Panc1 (cell line): ENCODE results near the gene C12orf43.

ENCODE experiments used
- CTCF ChIP-seq: fragments of 450-650 bp; IDR thresholded peaks from 2 replicates; pipeline ENCODE4 v1.5.1; 2017; ENCODE audit warnings: mild to moderate bottlenecking
- POLR2AphosphoS5 ChIP-seq: IDR thresholded peaks from 2 replicates; pipeline ENCODE4 v1.6.1; 2012; ENCODE audit warnings: mild to moderate bottlenecking, low read depth, low read length, moderate library complexity
- SIN3A ChIP-seq: IDR thresholded peaks from 2 replicates; pipeline ENCODE4 v1.6.1; 2012; ENCODE audit warnings: low read depth, mild to moderate bottlenecking, low read length, moderate library complexity, borderline replicate concordance; ENCODE audit not compliant: insufficient read depth
- TF ChIP-seq, protein P1 (sequence below), 2 experiments: IDR thresholded peaks; 2 replicates each; pipeline ENCODE4 v1.6.1; 2011 to 2012; ENCODE audit warnings: low read depth in 2 of 2, control low read depth in 1 of 2, low read length in 1 of 2, mild to moderate bottlenecking in 1 of 2, moderate library complexity in 1 of 2; ENCODE audit not compliant: insufficient read depth in 1 of 2

DNA sequence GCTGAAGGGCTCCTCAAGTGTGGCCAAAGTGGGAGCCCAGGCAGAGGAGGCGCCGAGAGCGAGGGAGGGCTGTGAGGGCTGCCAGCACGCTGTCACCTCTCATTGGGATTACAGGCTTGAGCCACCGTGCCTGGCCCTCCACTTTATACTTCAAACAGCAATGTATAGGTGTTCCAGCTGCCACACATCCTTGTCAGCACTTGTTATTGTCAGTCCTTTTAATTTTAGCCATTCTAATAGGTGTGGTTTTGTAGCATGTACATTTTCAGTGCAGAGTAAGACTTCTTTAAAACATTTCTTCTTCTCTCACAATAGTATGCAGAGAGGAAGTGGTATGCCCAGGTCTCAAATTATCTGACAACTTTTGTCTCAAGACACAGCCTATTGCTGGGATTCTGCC lies 65.5 kb downstream of the C12orf43 start:
- no peak for TF ChIP-seq CTCF
- no peak for TF ChIP-seq SIN3A
- TF ChIP-seq POLR2AphosphoS5 = no peak
- TF ChIP-seq, protein P1, sequence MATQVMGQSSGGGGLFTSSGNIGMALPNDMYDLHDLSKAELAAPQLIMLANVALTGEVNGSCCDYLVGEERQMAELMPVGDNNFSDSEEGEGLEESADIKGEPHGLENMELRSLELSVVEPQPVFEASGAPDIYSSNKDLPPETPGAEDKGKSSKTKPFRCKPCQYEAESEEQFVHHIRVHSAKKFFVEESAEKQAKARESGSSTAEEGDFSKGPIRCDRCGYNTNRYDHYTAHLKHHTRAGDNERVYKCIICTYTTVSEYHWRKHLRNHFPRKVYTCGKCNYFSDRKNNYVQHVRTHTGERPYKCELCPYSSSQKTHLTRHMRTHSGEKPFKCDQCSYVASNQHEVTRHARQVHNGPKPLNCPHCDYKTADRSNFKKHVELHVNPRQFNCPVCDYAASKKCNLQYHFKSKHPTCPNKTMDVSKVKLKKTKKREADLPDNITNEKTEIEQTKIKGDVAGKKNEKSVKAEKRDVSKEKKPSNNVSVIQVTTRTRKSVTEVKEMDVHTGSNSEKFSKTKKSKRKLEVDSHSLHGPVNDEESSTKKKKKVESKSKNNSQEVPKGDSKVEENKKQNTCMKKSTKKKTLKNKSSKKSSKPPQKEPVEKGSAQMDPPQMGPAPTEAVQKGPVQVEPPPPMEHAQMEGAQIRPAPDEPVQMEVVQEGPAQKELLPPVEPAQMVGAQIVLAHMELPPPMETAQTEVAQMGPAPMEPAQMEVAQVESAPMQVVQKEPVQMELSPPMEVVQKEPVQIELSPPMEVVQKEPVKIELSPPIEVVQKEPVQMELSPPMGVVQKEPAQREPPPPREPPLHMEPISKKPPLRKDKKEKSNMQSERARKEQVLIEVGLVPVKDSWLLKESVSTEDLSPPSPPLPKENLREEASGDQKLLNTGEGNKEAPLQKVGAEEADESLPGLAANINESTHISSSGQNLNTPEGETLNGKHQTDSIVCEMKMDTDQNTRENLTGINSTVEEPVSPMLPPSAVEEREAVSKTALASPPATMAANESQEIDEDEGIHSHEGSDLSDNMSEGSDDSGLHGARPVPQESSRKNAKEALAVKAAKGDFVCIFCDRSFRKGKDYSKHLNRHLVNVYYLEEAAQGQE (IDR thresholded peaks at IDR 0.05; ENCODE audit: insufficient read depth in 1 of 2, low read depth in 2 of 2, low read length in 1 of 2) = no peak
